ENCODE measurements around the gene FAM219B. TPM values are rescaled to one million over a fixed set of nuclear protein-coding genes. Genes with fewer than 3 reads are reported as not detected.

FAM219B gene
- total and polyA plus RNA-seq, 2 of the 8 experiments (the other 6 are each of a cell fraction or from before 2014, with no cell fraction given): 57.1 to 66.6 TPM

GRCh38 chr15:74913041-74913440 lies 6.4 kb upstream of the FAM219B start:
- CTCF ChIA-PET (ENCODE audit: partially characterized antibody): interaction anchor here (0.6 to 4.0 kb wide), 4 partner anchors 11 to 38 kb away, joined by 3 to 26 read pairs (median 4); no protein-coding TSS in a partner anchor
- H3K79me1 ChIP-seq (ENCODE audit: low read depth, low read length): no peaks in the 10 kb centered on the region
- no peak overlapping the region for H3K56ac ChIP-seq (replicated peaks; ENCODE audit: insufficient read length, low read depth, low read length)
- no peak overlapping the region for H2BK5ac ChIP-seq (ENCODE audit: low read depth, low read length)
- H4K20me1 ChIP-seq (replicated peaks in 1 of 2; ENCODE audit: control insufficient read depth in 1 of 2, insufficient read depth in 2 of 2, low read length in 2 of 2): peaks cover 0 to 2% of the 10 kb centered on the region in 2 experiments
- H3K9me3 ChIP-seq (ENCODE audit: insufficient read depth in 2 of 2, low read depth in 1 of 2, low read length in 1 of 2): no peaks in the 10 kb centered on the region
- no peaks in the 10 kb centered on the region for H3K27me3 ChIP-seq (replicated peaks in 1 of 4; ENCODE audit: control insufficient read depth in 3 of 4, extremely low read depth in 1 of 4, insufficient read depth in 3 of 4, low read length in 3 of 4)
- POLR2A ChIA-PET (ENCODE audit: partially characterized antibody): interaction anchor here (0.7 to 10.9 kb wide), 6 partner anchors 9 to 121 kb away, joined by 3 to 84 read pairs (median 4); partner anchors contain the start of gene COX5A
- no peak overlapping the region for H3K4ac ChIP-seq (replicated peaks; ENCODE audit: insufficient read length, low read depth, low read length)
- H4K8ac ChIP-seq (ENCODE audit: extremely low read depth, insufficient read depth, low read length): no peak overlapping the region
- no peak overlapping the region for H3K14ac ChIP-seq (ENCODE audit: insufficient read length)
- no peaks in the 10 kb centered on the region for H3K23me2 ChIP-seq (ENCODE audit: low read depth, low read length)
- H3K27ac ChIP-seq (ENCODE audit: low read depth, low read length): no peak overlapping the region
- no peak overlapping the region for H2BK120ac ChIP-seq (replicated peaks; ENCODE audit: low read depth, low read length)
- no peak overlapping the region for H4K91ac ChIP-seq (replicated peaks; ENCODE audit: insufficient read length, low read length)
- 88% methylated on average over 9 of the region's 9 CpGs; no CpG with 5 or more reads in 1 of the 2 experiments for WGBS, 2 experiments (ENCODE audit: extremely low coverage in 1 of 2, insufficient coverage in 1 of 2, insufficient read length in 1 of 2, insufficient replicate concordance in 2 of 2, low coverage in 1 of 2, low lambda C conversion rate in 2 of 2, missing lambda C conversion rate in 1 of 2)
- no peak overlapping the region for H2BK15ac ChIP-seq (ENCODE audit: low read length)
- no peak overlapping the region for H3K23ac ChIP-seq (ENCODE audit: insufficient read length)
- H3K79me2 ChIP-seq (ENCODE audit: control insufficient read depth in 1 of 2, insufficient read depth in 2 of 2, low read length in 2 of 2): no peaks in the 10 kb centered on the region
- H2BK20ac ChIP-seq (ENCODE audit: low read length): no peak overlapping the region
- peaks cover 7 to 40% (median 21%) of the 10 kb centered on the region in 4 experiments for H3K36me3 ChIP-seq (ENCODE audit: control insufficient read depth in 2 of 4, insufficient read depth in 4 of 4, low read length in 3 of 4)
- no peaks in the 10 kb centered on the region for H3K4me1 ChIP-seq (replicated peaks in 1 of 4; ENCODE audit: control insufficient read depth in 3 of 4, insufficient read depth in 4 of 4, low read length in 3 of 4)
- H4K5ac ChIP-seq (ENCODE audit: insufficient read length, low read depth, low read length): no peak overlapping the region
- H3K18ac ChIP-seq (ENCODE audit: extremely low read depth, low read length): no peak overlapping the region
- H2BK12ac ChIP-seq (ENCODE audit: low read depth, low read length): no peak overlapping the region
- H3K4me2 ChIP-seq (ENCODE audit: insufficient read depth in 1 of 2, low read depth in 2 of 2, low read length in 2 of 2): no peak overlapping the region
- DNase-seq (ENCODE audit: low read depth in 1 of 2, low spot score in 2 of 2) (no peak), FAIRE-seq (no peak)
- H3K9ac ChIP-seq (replicated peaks in 1 of 4; ENCODE audit: extremely low read depth in 1 of 4, low read depth in 3 of 4, low read length in 3 of 4): no peak overlapping the region
- H2AFZ ChIP-seq (ENCODE audit: low read length): no peak overlapping the region
- H2AK5ac ChIP-seq (ENCODE audit: low read depth, low read length): no peak overlapping the region
- H3K4me3 ChIP-seq (ENCODE audit: extremely low read depth in 1 of 4, insufficient read depth in 2 of 4, low read depth in 3 of 4, low read length in 4 of 4): no peak overlapping the region
- TF ChIP-seq RXRA (IDR thresholded peaks at IDR 0.05; ENCODE audit: insufficient read depth, low read depth, low read length) (no peak), YY1 (IDR thresholded peaks at IDR 0.05; ENCODE audit: low read depth, low read length) (no peak), CBX8 (IDR thresholded peaks at IDR 0.05; ENCODE audit: borderline replicate concordance, low read depth, low read length) (no peak), RNF2 (IDR thresholded peaks at IDR 0.05; ENCODE audit: borderline replicate concordance, low read depth, low read length, missing control alignments, poor library complexity, severe bottlenecking) (no peak), SP2 (IDR thresholded peaks at IDR 0.05; ENCODE audit: low read length) (no peak), SIX5 (IDR thresholded peaks at IDR 0.05; ENCODE audit: low read depth, low read length) (no peak), KDM4A (IDR thresholded peaks at IDR 0.05; ENCODE audit: low read depth, low read length, severe bottlenecking) (no peak), SAP30 (IDR thresholded peaks at IDR 0.05; ENCODE audit: insufficient read depth, insufficient replicate concordance, low read length) (no peak), RAD21 (IDR thresholded peaks at IDR 0.05 in 1 of 2, conservative IDR thresholded peaks at IDR 0.05 in 1 of 2; ENCODE audit: low read depth in 2 of 2, low read length in 2 of 2) (no peak), CREB1 (IDR thresholded peaks at IDR 0.05) (no peak), SUZ12 (IDR thresholded peaks at IDR 0.05; ENCODE audit: low read length) (no peak), CHD1 (IDR thresholded peaks at IDR 0.05; ENCODE audit: low read depth, low read length) (no peak)
- TF ChIP-seq, protein P1, sequence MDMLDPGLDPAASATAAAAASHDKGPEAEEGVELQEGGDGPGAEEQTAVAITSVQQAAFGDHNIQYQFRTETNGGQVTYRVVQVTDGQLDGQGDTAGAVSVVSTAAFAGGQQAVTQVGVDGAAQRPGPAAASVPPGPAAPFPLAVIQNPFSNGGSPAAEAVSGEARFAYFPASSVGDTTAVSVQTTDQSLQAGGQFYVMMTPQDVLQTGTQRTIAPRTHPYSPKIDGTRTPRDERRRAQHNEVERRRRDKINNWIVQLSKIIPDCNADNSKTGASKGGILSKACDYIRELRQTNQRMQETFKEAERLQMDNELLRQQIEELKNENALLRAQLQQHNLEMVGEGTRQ (IDR thresholded peaks at IDR 0.05; ENCODE audit: low read length): no peak

Data from H1 (cell line).